ENCODE measurements around the gene BAG3. TPM values are rescaled to one million over a fixed set of nuclear protein-coding genes. Genes with fewer than 3 reads are reported as not detected.
"Not testable (repeated sequence)": the region's sequence is repeated elsewhere in the genome, so short reads cannot be mapped to it uniquely, and the experiment has no call there.

BAG3 gene
- total RNA-seq = 13.2 TPM

DNA sequence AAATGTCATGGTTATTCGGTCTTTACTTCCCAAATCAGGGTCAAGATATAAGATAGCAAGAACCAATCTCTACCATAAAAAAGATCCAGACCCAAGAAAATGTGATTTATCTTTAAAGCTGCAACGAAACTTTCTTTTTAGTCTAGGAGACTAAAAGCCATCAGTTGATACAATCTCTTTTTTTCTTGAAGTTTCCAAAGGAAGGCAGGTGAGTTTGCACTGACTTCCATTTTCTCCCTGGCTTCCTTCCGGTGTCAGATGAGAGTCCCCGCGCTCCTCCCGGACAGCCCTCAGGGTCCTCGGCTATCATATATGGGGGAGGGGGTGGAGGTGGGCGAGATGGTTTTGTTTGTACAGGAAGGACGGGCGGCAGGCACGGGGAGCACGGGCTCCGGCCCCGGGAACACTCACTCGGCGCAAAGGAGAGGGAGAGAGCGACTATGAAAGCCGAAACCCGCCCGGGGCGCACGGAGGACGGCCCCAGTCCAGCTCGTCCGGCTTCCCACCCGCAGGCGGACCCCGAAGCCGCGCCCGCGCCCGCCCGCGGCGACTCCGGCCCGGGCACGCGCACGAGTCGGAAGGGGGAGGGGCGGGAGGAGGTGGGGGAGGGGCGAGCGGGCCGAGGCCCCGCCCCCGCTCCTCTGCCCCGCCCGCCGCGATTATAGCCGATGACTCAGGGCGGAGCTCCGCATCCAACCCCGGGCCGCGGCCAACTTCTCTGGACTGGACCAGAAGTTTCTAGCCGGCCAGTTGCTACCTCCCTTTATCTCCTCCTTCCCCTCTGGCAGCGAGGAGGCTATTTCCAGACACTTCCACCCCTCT is at the start of gene BAG3:
Gene BAG3 (plus strand): TSS at position 689 of the 822 bp plus-strand sequence. CDS start 296 bp downstream, outside the sequence.
- H3K9me3 ChIP-seq (ENCODE audit: low read depth, low read length) = no peaks in the 10 kb centered on the region
- peak within 1 kb of the TSS; percentile 85 for H3K4me3 ChIP-seq (ENCODE audit: low read length)
- H3K4me1 ChIP-seq (ENCODE audit: insufficient read depth, low read length) = peaks cover 31% of the 10 kb centered on the region
- H3K27me3 ChIP-seq (ENCODE audit: insufficient read depth, low read length) = peaks cover 10% of the 10 kb centered on the region

DNA sequence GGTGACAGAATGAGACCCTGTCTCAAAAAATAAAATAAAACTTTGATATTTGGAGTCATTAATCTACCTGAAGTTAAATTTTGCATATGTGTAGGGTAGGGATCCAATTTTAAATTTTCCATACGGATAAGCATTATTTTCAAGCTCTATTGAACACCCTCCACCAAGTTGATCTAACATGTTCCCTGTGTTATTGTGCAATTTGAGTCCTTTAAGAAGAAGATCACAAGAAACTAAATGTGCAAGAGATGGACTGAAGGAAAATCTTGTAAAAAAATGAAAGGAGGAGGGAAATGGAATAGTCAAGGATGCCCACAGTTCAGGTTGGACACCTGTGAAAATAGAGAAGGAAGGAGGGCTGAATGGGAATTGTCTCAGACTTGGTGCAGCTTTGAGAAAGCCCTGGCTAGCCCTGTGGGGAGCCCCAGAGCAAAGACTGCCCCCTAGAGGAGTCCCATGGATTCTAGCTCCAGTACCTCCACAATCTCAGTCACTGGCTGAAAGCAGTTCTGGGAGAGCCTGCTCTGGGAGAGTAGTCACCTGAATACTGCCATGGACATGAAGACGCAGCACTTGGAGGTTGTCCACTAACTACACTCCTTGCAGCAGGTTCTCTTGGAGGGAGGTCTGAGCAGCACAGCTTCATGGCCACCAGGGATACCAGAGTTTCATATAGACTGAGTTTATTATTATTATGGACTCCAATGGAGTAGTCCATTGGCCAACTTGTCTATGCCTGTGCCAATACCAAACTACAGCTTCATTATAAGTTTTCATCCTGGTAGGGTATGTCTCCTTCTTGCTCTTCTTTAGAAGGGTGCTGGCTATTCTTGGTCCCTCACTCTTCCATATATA is 48.7 kb upstream of the BAG3 start:
- Histone ChIP-seq H3K4me3 (ENCODE audit: low read length) (no peak overlapping the region), H3K27me3 (ENCODE audit: insufficient read depth, low read length) (no peaks in the 10 kb centered on the region), H3K9me3 (ENCODE audit: low read depth, low read length) (no peaks in the 10 kb centered on the region), H3K4me1 (ENCODE audit: insufficient read depth, low read length) (peaks cover 7% of the 10 kb centered on the region)

DNA sequence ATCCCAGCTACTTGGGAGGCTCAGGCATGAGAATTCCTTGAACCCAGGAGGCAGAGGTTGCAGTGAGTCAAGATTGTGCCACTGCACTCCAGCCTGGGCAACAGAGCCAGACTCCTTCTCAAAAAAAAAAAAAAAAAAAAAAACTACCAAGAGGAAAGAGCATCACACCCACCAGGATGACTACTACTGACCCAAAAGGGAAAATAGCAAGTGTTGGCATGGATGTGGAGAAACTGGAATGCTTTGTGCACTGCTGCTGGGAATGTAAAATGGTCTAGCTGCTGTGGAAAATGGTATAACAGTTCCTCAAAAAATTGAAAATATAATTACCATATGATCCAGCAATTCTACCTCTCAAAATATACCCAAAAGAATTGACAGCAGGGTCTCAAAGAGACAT is 46.7 kb upstream of the BAG3 start:
- no peak overlapping the region for H3K4me3 ChIP-seq (ENCODE audit: low read length)
- H3K27me3 ChIP-seq (ENCODE audit: insufficient read depth, low read length) = no peaks in the 10 kb centered on the region
- H3K4me1 ChIP-seq (ENCODE audit: insufficient read depth, low read length) = no peaks in the 10 kb centered on the region
- no peaks in the 10 kb centered on the region for H3K9me3 ChIP-seq (ENCODE audit: low read depth, low read length)

DNA sequence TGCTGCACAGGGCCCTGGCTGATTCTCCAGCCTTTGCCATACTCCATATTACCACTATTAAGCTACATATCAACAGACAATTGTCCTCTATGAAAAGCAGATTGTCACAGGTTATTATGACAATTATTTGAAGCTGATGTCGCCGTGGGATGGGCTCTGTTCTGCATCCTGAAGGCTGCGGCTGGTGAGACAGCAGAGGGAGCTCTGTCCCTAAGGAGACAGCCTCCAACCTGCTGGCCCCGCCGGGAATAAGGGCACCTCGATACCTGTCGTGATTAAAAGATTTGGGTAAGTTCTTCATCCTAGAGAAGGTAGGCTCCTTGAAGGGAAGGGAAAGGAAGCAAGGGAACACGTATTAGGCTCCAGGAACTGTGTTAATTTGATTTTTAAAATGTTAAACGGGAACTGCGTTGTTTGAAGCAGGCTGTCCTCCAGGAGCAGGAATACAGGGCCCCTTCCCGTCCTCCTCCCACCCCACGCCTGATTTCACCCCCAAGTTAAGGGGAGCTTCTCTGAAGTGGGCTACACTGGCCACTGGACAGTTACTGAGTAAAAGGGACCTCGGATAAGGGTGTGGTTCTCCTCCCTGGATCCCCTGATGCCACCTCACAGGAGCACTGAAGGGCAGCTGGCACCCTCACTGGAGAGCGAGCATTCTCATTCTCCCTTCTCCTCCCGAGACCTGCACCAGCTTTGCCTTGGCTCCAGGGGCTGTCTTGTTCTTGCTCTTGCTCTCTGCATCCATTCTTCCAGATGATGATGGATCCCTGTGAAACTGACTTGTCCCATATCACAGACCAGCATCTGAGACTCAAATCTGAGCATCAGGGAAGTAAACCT is 42.6 kb upstream of the BAG3 start:
- no peaks in the 10 kb centered on the region for H3K27me3 ChIP-seq (ENCODE audit: insufficient read depth, low read length)
- no peaks in the 10 kb centered on the region for H3K9me3 ChIP-seq (ENCODE audit: low read depth, low read length)
- no peak overlapping the region for H3K4me3 ChIP-seq (ENCODE audit: low read length)
- no peaks in the 10 kb centered on the region for H3K4me1 ChIP-seq (ENCODE audit: insufficient read depth, low read length)

DNA sequence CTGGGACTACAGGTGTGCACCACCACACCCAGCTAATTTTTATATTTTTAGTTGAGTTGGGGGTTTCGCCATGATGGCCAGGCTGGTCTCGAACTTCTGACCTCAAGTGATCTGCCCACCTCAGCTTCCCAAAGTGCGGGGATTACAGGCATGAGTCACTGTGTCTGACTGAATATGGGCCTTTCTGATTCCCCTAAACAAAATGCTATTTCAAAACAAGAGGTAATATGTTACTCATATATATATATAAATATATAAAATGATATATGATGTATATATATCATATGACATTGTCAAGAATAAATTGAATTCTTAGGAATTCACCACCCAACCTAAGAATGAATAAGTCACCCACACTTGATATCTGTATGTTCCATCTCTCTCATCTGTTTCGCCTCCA is 41.7 kb upstream of the BAG3 start:
- H3K9me3 ChIP-seq (ENCODE audit: low read depth, low read length) = no peaks in the 10 kb centered on the region
- no peaks in the 10 kb centered on the region for H3K4me1 ChIP-seq (ENCODE audit: insufficient read depth, low read length)
- no peak overlapping the region for H3K4me3 ChIP-seq (ENCODE audit: low read length)
- no peaks in the 10 kb centered on the region for H3K27me3 ChIP-seq (ENCODE audit: insufficient read depth, low read length)

DNA sequence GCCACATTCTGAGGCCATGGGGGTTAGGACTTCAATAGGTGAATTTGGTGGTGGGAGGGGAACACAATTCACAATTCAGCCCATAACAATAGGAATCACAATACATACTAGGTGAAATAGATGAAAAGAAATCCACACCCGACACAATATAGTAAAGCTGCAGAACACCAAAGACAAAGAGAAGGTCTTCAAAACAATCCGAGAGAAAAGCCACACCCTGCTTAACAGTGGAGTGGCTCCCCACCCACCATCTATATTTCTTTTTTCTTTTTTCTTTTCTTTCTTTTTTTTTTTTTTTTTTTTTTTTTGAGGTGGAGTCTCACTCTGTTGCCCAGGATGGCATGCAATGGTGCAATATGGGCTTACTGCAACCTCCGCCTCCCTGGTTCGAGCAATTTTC is 39.7 kb upstream of the BAG3 start:
- no peak overlapping the region for H3K4me3 ChIP-seq (ENCODE audit: low read length)
- no peaks in the 10 kb centered on the region for H3K4me1 ChIP-seq (ENCODE audit: insufficient read depth, low read length)
- no peaks in the 10 kb centered on the region for H3K9me3 ChIP-seq (ENCODE audit: low read depth, low read length)
- no peaks in the 10 kb centered on the region for H3K27me3 ChIP-seq (ENCODE audit: insufficient read depth, low read length)

DNA sequence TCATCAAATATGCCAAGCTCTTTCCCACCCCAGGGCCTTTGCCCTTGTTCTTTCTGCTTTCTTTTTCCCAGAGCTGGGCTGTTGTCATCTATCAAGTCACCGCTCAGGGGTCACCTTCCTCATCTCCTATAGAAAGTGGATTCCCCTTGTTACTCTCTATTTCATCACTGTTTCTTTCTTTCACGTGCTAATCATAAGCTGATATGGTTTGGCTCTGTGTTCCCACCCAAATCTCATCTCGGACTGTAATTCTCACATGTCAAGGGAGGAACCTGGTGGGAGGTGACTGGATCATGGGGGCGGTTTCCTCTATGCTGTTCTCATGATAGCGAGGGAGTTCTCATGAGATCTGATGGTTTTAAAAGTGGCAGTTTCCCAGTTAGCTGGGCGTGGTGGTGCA is 37.4 kb upstream of the BAG3 start:
- no peak overlapping the region for H3K4me3 ChIP-seq (ENCODE audit: low read length)
- H3K4me1 ChIP-seq (ENCODE audit: insufficient read depth, low read length) = peaks cover 4% of the 10 kb centered on the region
- no peaks in the 10 kb centered on the region for H3K9me3 ChIP-seq (ENCODE audit: low read depth, low read length)
- no peaks in the 10 kb centered on the region for H3K27me3 ChIP-seq (ENCODE audit: insufficient read depth, low read length)

DNA sequence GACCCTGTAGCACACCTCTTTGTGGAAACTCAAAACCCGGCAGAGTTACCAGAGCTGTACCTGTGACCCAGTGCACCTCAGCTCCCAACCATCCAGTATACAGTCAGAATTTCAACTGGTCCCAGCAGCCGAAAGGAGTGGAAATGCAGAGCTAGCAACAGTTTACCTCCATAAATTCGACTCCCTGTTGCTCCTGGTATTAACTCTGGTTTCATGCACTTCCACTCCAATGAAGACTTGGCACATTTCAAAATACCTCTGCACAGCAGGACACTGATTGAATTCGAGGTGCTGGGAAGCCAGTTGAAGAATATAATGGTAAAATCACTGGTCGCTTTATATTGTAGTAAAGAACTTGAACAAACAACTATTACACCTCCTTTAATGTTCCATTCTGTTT is 36.5 kb upstream of the BAG3 start:
- Histone ChIP-seq H3K9me3 (ENCODE audit: low read depth, low read length) (no peaks in the 10 kb centered on the region), H3K4me3 (ENCODE audit: low read length) (no peak overlapping the region), H3K27me3 (ENCODE audit: insufficient read depth, low read length) (no peaks in the 10 kb centered on the region), H3K4me1 (ENCODE audit: insufficient read depth, low read length) (peaks cover 4% of the 10 kb centered on the region)

DNA sequence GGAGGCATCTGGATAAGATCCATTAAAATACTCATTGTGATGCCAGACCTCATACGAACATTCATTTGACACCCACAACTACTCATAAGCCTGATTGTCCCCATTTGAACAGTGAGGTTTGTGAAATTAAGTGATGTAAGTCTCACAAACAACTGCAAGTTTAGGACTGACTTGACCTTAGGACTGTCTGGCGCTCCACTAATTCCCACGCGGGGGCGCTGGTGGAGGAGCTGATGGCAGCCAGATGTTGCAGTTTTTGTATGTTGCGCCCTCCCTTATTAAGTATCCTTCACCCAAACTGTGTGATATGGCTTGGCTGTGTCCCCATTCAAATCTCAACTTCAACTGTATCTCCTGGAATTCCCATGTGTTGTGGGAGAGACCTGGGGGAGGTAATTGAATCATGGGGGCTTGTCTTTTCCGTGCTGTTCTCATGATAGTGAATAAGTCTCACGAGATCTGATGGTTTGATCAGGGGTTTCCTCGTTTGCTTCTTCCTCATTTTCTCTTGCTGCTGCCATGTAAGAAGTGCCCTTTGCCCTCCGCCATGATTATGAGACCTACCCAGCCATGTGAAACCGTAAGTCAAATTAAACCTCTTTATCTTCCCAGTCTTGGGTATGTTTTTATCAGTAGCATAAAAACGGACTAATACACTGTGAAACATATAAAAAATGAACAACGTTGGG is 34.2 kb upstream of the BAG3 start:
- Histone ChIP-seq H3K4me1 (ENCODE audit: insufficient read depth, low read length) (peaks cover 4% of the 10 kb centered on the region), H3K27me3 (ENCODE audit: insufficient read depth, low read length) (no peaks in the 10 kb centered on the region), H3K4me3 (ENCODE audit: low read length) (no peak overlapping the region), H3K9me3 (ENCODE audit: low read depth, low read length) (no peaks in the 10 kb centered on the region)

DNA sequence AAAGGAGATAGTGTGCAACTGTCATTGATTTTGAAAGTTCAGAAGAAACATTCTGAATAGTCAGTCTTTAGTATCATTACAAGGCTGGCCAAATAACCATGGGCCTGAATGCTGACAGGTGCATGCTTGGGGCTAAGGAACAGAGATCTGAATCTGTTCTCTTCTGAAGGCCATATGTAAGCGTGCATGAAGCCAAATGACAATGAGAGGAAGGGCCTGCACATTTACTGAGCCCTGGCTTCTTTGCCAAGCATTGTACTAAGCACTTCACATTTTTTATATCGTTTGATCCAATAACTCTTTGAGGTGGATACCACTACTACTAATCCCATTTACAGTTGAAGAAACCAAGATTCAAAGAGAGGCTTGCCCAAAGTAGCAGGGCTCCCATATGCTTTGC is 32.0 kb upstream of the BAG3 start:
- Histone ChIP-seq H3K27me3 (ENCODE audit: insufficient read depth, low read length) (no peaks in the 10 kb centered on the region), H3K9me3 (ENCODE audit: low read depth, low read length) (no peaks in the 10 kb centered on the region), H3K4me3 (ENCODE audit: low read length) (no peak overlapping the region), H3K4me1 (ENCODE audit: insufficient read depth, low read length) (peaks cover 4% of the 10 kb centered on the region)

DNA sequence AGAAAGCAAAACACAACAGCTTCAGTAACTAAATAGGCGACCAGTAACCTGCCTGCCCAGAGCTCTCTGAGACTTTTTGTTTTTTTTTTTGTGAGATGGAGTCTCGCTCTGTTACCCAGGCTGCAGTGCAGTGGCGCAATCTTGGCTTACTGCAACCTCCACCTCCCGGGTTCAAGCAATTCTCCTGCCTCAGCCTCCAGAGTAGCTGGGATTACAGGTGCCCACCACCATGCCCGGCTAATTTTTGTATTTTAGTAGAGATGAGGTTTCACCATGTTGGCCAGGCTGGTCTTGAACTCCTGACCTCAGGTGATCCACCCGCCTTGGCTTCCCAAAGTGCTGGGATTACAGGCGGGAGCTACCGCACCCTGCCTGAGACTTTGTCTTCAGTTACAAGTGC is 31.4 kb upstream of the BAG3 start:
- not testable (repeated sequence) for H3K4me3 ChIP-seq (ENCODE audit: low read length); H3K4me1 ChIP-seq (ENCODE audit: insufficient read depth, low read length); H3K27me3 ChIP-seq (ENCODE audit: insufficient read depth, low read length)

DNA sequence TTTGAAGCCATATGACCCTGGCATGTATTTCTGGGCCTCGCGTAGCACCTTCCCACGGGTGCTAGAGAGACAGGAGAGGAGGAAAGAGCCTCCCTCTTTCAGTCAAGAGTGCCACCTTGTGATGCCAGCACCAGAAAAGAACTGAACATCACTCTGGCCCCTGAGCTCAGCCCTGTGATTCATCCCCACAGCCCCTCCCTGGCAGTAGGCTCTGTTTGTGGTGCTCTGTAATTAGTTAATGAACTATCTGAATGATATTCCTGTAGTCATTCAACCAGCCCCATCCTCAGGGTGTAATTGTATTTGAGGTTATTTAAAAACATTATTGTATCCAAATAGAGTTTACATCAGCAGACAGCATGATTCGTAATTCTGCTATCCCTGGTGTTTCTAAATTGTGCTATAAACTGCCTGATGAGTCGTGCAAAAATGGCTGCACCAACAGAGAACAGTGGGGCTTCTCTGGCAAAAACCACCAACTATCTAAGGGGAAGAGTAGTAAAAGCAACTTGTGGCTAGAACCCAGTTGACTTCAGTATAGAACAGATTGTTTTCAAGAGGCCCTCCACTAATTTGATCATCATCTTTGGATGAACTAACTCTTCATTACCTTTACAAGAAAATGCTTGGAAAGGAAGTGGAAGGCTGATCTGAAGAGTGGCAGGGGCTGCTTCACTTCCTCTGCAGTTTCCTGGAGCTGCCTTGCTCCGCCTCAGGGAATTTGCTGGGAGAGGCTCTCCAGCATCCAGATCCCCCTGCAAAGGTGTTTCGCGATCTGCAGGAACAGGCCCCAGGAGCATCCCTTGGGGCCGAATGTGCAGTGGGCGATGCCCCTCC is 30.7 kb upstream of the BAG3 start:
- Histone ChIP-seq H3K4me3 (ENCODE audit: low read length) (no peak overlapping the region), H3K27me3 (ENCODE audit: insufficient read depth, low read length) (no peaks in the 10 kb centered on the region), H3K4me1 (ENCODE audit: insufficient read depth, low read length) (peaks cover 4% of the 10 kb centered on the region), H3K9me3 (ENCODE audit: low read depth, low read length) (no peaks in the 10 kb centered on the region)

More for the DNA sequence above, 31.4 kb upstream of the BAG3 start:
- not testable (repeated sequence) for H3K9me3 ChIP-seq (ENCODE audit: low read depth, low read length)

DNA sequence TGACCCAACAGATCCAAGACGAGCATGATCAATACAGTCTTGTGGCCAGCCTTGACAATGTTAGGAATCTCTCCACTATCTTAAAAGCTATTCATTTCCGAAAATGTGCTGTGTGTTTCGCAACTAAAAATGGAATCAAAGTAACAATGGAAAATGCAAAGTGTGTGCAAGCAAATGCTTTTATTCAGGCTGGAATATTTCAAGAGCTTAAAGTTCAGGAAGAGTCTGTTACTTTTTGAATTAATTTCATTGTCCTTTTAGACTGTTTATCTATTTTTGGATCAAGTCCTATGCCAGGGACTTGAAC is 30.1 kb upstream of the BAG3 start:
- no peak overlapping the region for H3K4me3 ChIP-seq (ENCODE audit: low read length)
- H3K9me3 ChIP-seq (ENCODE audit: low read depth, low read length) = no peaks in the 10 kb centered on the region
- H3K4me1 ChIP-seq (ENCODE audit: insufficient read depth, low read length) = peaks cover 4% of the 10 kb centered on the region
- H3K27me3 ChIP-seq (ENCODE audit: insufficient read depth, low read length) = no peaks in the 10 kb centered on the region

Data from mononuclear cell (primary cell).